CD4-positive, alpha-beta memory T cell (primary cell): Measurements from ENCODE around the gene USP31. TPM values are rescaled to one million over a fixed set of nuclear protein-coding genes. Genes with fewer than 3 reads are reported as not detected.

Experiments
- CTCF ChIA-PET: fragments of 350-600 bp; sonication (Branson Sonifier 250); formaldehyde crosslinking; loops from one replicate; lab custom pipeline; 2021; ENCODE audit warnings: inconsistent platforms; ENCODE audit not compliant: partially characterized antibody; lab: Charles Lee
- POLR2A ChIA-PET: fragments of 350-600 bp; sonication (Branson Sonifier 250); formaldehyde crosslinking; loops from one replicate; lab custom pipeline; 2021; ENCODE audit not compliant: partially characterized antibody; lab: Charles Lee
- DNase-seq, 5 donors: peaks; one replicate each; pipeline versions ENCODE4 v3.0.0 to v3.0.0-alpha.2; 2020 to 2022; ENCODE audit warnings: mixed read lengths in 1 of 5
- H3K27ac ChIP-seq: one replicate; pipeline ENCODE4 v1.7.0; 2013; ENCODE audit warnings: low read depth, low read length
- H3K27me3 ChIP-seq: 2 replicates; pipeline ENCODE4 v1.7.0; 2013; ENCODE audit warnings: mild to moderate bottlenecking, low read length, moderate library complexity; ENCODE audit not compliant: insufficient read depth
- H3K36me3 ChIP-seq: 2 replicates; pipeline ENCODE4 v1.7.0; 2013; ENCODE audit warnings: mild to moderate bottlenecking, low read length, moderate library complexity; ENCODE audit not compliant: insufficient read depth
- H3K4me1 ChIP-seq: 2 replicates; pipeline ENCODE4 v1.7.0; 2013; ENCODE audit warnings: mild to moderate bottlenecking, low read length, moderate library complexity; ENCODE audit not compliant: insufficient read depth
- H3K4me3 ChIP-seq, 2 donors: one replicate each; pipeline ENCODE4 v1.7.0; 2013; ENCODE audit warnings: low read length in 2 of 2, mild to moderate bottlenecking in 1 of 2
- H3K9me3 ChIP-seq, 2 donors: one replicate each; pipeline ENCODE4 v1.7.0; 2013; ENCODE audit warnings: low read length in 2 of 2, control low read depth in 1 of 2; ENCODE audit not compliant: control insufficient read depth in 1 of 2
- H3K27ac Mint-ChIP-seq, 7 donors: one replicate each; pipeline ENCODE4 v1.8.0; 2020 to 2021; ENCODE audit warnings: mixed read lengths in 7 of 7, mild to moderate bottlenecking in 6 of 7, inconsistent platforms in 3 of 7, moderate library complexity in 3 of 7
- H3K27me3 Mint-ChIP-seq, 2 donors: one replicate each; pipeline ENCODE4 v1.8.0; 2020 to 2021; ENCODE audit warnings: mixed read lengths in 2 of 2
- H3K36me3 Mint-ChIP-seq, 2 donors: one replicate each; pipeline ENCODE4 v1.8.0; 2020 to 2021; ENCODE audit warnings: mixed read lengths in 2 of 2, inconsistent platforms in 1 of 2, mild to moderate bottlenecking in 1 of 2
- H3K4me1 Mint-ChIP-seq, 4 donors: one replicate each; pipeline ENCODE4 v1.8.0; 2020 to 2021; ENCODE audit warnings: mixed read lengths in 4 of 4, mild to moderate bottlenecking in 1 of 4
- H3K4me3 Mint-ChIP-seq, 8 donors: one replicate each; pipeline ENCODE4 v1.8.0; 2020 to 2021; ENCODE audit warnings: mixed read lengths in 8 of 8, mild to moderate bottlenecking in 7 of 8, moderate library complexity in 6 of 8, inconsistent platforms in 3 of 8
- H3K9me3 Mint-ChIP-seq, 8 donors: one replicate each; pipeline ENCODE4 v1.8.0; 2020 to 2021; ENCODE audit warnings: mixed read lengths in 8 of 8, mild to moderate bottlenecking in 5 of 8, inconsistent platforms in 3 of 8, moderate library complexity in 1 of 8
- intact Hi-C: fragments of 100-400 bp; cut with micrococcal nuclease; formaldehyde crosslinking; loops from one replicate; pipeline ENCODE4 v1.15.1; 2023
- polyA plus RNA-seq, 2 donors: library from polyadenylated mRNA; unstranded; fragments of 300-500 nt; fragmentation: Illumina TruSeq; gene quantifications; one replicate each; pipeline ENCODE4 v1.2.3, GENCODE V29; 2021
- total RNA-seq, 2 experiments: library from RNA; stranded (reverse); gene quantifications; one replicate each; pipeline ENCODE4 v1.2.3, GENCODE V29; 2021

The USP31 gene
- total and polyA plus RNA-seq, 4 experiments from 2014 or later: 0.07 to 5.0 (median 2.9) TPM

- intact Hi-C loops: no loop called here
- POLR2A ChIA-PET: no interaction called here
- H3K27ac Mint-ChIP-seq: no peak overlapping the region
- H3K4me1 Mint-ChIP-seq: no peaks in the 10 kb centered on the region
- peaks cover under 1 to 9% (median 2%) of the 10 kb centered on the region in 8 donors for H3K9me3 Mint-ChIP-seq
- H3K4me3 ChIP-seq: no peak overlapping the region
- no peaks in the 10 kb centered on the region for H3K36me3 Mint-ChIP-seq
- H3K4me1 ChIP-seq: no peaks in the 10 kb centered on the region
- CTCF ChIA-PET: no interaction called here
- H3K9me3 ChIP-seq: no peaks in the 10 kb centered on the region
- H3K36me3 ChIP-seq: no peaks in the 10 kb centered on the region
- H3K4me3 Mint-ChIP-seq: no peak overlapping the region
- H3K27me3 ChIP-seq: no peaks in the 10 kb centered on the region
- H3K27me3 Mint-ChIP-seq: peaks cover 3 to 7% of the 10 kb centered on the region in 2 donors
- no peak overlapping the region for H3K27ac ChIP-seq
- no peak for DNase-seq
Observed at GRCh38 chr16:23039118-23039517, 110.1 kb downstream of the USP31 start.

DNA sequence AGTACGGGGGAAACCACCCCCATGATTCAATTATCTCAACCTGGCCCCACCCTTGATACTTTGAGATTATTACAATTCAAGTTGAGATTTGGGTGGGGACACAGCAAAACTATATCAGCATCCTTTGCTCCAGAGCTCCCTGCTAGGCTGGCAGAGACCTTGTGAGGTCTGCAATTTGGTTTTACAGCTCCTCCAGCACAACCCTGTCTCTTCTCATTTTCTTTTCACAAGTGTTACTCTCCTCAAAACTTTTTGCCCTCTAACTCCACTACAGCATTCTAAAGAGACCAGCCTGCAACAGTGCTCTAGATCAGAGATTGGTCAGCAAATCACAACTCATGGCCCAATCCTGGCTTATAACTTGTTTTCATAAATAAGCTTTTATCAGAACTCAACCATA, 114.0 kb downstream of the USP31 start:
- no peak overlapping the region for H3K27ac ChIP-seq
- Mint-ChIP-seq H3K27ac (no peak overlapping the region), H3K4me3 (no peak overlapping the region), H3K9me3 (peaks cover 0 to 23% (median 12%) of the 10 kb centered on the region in 8 donors), H3K4me1 (no peaks in the 10 kb centered on the region), H3K36me3 (peaks cover 0 to 4% of the 10 kb centered on the region in 2 donors), H3K27me3 (peaks cover 8 to 9% of the 10 kb centered on the region in 2 donors)
- intact Hi-C loops: no loop called here
- H3K36me3 ChIP-seq: no peaks in the 10 kb centered on the region
- no peak for DNase-seq
- ChIA-PET POLR2A (no interaction called here), CTCF (no interaction called here)
- no peak overlapping the region for H3K4me3 ChIP-seq
- no peaks in the 10 kb centered on the region for H3K9me3 ChIP-seq
- H3K27me3 ChIP-seq: no peaks in the 10 kb centered on the region
- H3K4me1 ChIP-seq: no peaks in the 10 kb centered on the region

DNA sequence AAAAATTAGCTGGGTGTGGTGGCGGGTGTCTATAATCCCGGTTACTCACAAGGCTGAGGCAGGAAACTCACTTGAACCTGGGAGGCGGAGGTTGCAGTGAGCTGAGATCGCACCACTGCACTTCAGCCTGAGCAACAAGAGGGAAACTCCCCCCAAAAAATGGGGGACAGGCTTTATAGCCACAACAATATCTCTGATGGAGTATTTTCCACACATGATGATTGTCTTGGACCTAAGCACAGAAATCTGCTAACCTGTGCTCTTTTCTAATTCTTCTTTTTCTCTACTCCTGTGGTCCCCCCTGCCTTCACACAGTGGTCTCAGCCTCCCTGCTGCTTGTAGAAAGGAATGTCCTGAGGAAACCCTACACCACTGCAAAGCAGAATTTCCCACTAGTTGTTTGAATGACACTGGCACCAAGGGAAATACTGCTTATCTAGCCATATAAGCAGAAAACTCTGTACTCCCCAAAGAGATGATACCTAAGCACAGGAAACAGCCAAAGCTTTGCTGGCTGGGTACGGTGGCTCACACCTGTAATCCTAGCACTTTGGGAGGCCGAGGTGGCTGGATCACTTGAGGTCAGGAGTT, 117.6 kb downstream of the USP31 start:
- peaks cover 0 to 4% of the 10 kb centered on the region in 2 donors for H3K36me3 Mint-ChIP-seq
- POLR2A ChIA-PET: no interaction called here
- H3K9me3 ChIP-seq: no peaks in the 10 kb centered on the region
- H3K27me3 Mint-ChIP-seq: peaks cover 14 to 20% of the 10 kb centered on the region in 2 donors
- H3K27me3 ChIP-seq: no peaks in the 10 kb centered on the region
- no peaks in the 10 kb centered on the region for H3K4me1 ChIP-seq
- H3K36me3 ChIP-seq: no peaks in the 10 kb centered on the region
- H3K4me3 ChIP-seq: no peak overlapping the region
- H3K27ac Mint-ChIP-seq: no peak overlapping the region
- peaks cover 0 to 23% (median 12%) of the 10 kb centered on the region in 8 donors for H3K9me3 Mint-ChIP-seq
- H3K4me3 Mint-ChIP-seq: no peak overlapping the region
- intact Hi-C loops: no loop called here
- DNase-seq: no peak
- H3K4me1 Mint-ChIP-seq: no peaks in the 10 kb centered on the region
- CTCF ChIA-PET: no interaction called here
- no peak overlapping the region for H3K27ac ChIP-seq

DNA sequence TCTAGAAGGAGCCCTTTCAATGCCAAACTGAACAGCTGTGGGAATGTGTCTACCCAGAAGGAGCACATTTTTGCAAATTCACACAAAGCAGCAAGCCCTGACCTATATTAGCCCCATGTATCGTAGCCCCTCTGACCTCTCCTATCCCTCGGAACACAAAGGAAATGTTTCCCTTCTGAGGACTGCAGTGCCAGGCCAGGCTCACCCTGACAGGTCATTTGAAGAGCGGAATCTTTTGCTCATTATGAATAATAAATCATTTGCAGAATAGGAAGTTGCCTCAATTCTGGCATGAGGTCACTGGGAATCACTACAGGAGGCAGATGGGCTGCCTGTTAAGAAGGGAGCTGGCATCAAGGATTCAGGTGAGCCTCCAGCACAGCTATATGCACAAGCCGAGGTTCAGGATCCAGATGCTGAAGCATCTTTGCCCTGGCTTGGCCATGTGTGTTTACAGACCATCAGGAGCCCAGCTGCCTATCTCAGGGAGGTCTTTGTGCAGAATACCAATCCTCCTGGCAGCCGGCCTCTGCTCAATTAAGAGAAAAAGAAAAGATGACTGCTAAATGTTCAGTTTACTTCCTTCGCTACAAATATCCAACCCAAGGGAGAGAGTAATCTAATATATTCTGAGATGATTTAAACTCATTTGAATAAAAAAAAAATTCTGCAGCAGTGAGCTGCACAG, 119.4 kb downstream of the USP31 start:
- H3K27me3 ChIP-seq: no peaks in the 10 kb centered on the region
- CTCF ChIA-PET: no interaction called here
- H3K27ac Mint-ChIP-seq: no peak overlapping the region
- no peaks in the 10 kb centered on the region for H3K9me3 ChIP-seq
- H3K27me3 Mint-ChIP-seq: peaks cover 14 to 22% of the 10 kb centered on the region in 2 donors
- no peak for DNase-seq
- POLR2A ChIA-PET: no interaction called here
- H3K27ac ChIP-seq: no peak overlapping the region
- peaks cover 0 to 4% of the 10 kb centered on the region in 2 donors for H3K36me3 Mint-ChIP-seq
- H3K4me1 ChIP-seq: no peaks in the 10 kb centered on the region
- H3K4me1 Mint-ChIP-seq: no peaks in the 10 kb centered on the region
- intact Hi-C loops: no loop called here
- H3K9me3 Mint-ChIP-seq: peaks cover 0 to 23% (median 12%) of the 10 kb centered on the region in 8 donors
- H3K36me3 ChIP-seq: no peaks in the 10 kb centered on the region
- H3K4me3 ChIP-seq: no peak overlapping the region
- no peak overlapping the region for H3K4me3 Mint-ChIP-seq

GRCh38 chr16:23027386-23027785, 121.9 kb downstream of the USP31 start:
- no peaks in the 10 kb centered on the region for H3K4me1 ChIP-seq
- no peaks in the 10 kb centered on the region for H3K36me3 ChIP-seq
- DNase-seq: no peak
- ChIA-PET CTCF (no interaction called here), POLR2A (no interaction called here)
- Mint-ChIP-seq H3K27me3 (peaks cover 14 to 24% of the 10 kb centered on the region in 2 donors), H3K4me1 (no peaks in the 10 kb centered on the region), H3K36me3 (no peaks in the 10 kb centered on the region), H3K27ac (no peak overlapping the region), H3K9me3 (peaks cover 0 to 3% (median 0%) of the 10 kb centered on the region in 8 donors), H3K4me3 (no peak overlapping the region)
- intact Hi-C loops: no loop called here
- H3K27me3 ChIP-seq: no peaks in the 10 kb centered on the region
- H3K27ac ChIP-seq: no peak overlapping the region
- H3K9me3 ChIP-seq: no peaks in the 10 kb centered on the region
- H3K4me3 ChIP-seq: no peak overlapping the region

DNA sequence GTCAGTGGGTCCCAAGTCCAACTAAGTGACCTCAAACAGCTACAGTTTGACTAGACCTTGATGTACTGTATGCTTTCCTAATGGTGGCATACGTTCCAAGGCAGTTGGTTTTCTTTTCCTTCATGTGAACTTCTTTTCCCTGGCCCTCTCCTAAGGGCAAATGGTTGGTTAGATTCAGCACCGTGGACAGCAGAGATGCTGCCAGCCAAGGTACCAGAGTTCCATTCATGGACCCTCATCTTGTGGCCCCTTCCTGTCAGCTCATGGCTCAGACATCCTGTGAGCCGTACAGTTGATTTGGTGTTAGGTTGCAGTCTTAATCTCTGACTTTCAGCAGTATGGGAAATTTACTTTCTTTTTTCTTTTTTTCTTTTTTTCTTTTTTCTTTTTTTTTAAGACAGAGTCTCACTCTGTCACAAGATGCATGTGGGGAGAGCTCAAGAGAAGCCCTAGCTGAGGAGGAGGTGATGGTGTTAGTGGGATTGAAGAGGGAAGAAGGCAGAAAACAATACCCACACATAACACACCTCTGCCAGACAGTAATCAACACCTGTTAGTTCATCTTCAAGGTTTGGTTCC, 122.4 kb downstream of the USP31 start:
- Histone ChIP-seq H3K27me3 (no peaks in the 10 kb centered on the region), H3K27ac (no peak overlapping the region), H3K4me1 (no peaks in the 10 kb centered on the region), H3K4me3 (no peak overlapping the region), H3K36me3 (no peaks in the 10 kb centered on the region), H3K9me3 (no peaks in the 10 kb centered on the region)
- intact Hi-C loops: no loop called here
- ChIA-PET CTCF (no interaction called here), POLR2A (no interaction called here)
- Mint-ChIP-seq H3K4me3 (no peak overlapping the region), H3K9me3 (no peaks in the 10 kb centered on the region), H3K36me3 (no peaks in the 10 kb centered on the region), H3K27ac (no peak overlapping the region), H3K27me3 (peaks cover 14 to 24% of the 10 kb centered on the region in 2 donors), H3K4me1 (no peaks in the 10 kb centered on the region)
- no peak for DNase-seq

DNA sequence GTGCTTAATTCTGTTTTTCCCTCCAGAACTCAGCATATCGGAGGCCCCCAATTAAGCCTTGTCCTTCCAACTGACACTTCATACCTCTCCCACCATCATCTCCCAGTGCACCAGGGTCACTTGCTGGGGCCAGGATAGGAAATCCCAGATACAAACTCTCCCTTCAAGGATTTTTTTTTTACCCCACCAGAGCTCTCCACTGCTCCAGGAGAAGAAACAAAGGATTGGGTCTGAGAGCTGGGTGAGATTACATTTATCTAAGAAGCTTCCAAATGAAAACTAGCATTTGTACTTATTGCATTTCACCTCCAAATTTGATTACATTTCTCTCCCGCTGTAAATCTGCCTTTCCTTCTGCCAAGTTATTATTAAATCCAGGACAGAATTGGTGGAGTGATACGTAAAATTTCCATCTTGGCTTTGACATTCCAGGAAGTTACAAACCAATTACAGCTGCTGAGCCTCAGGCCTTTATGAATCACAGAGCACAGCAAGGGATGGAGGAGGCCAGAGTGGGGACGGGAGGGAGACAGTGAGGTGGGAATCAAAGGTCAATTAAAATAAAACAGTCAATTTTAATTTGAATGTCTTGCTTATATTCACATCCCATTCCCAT, 123.5 kb downstream of the USP31 start:
- Mint-ChIP-seq H3K36me3 (no peaks in the 10 kb centered on the region), H3K4me1 (no peaks in the 10 kb centered on the region), H3K9me3 (peaks cover 0 to 2% (median 0%) of the 10 kb centered on the region in 8 donors), H3K27ac (no peak overlapping the region), H3K4me3 (no peak overlapping the region), H3K27me3 (peaks cover 8 to 28% of the 10 kb centered on the region in 2 donors)
- Histone ChIP-seq H3K27me3 (no peaks in the 10 kb centered on the region), H3K4me1 (no peaks in the 10 kb centered on the region), H3K9me3 (no peaks in the 10 kb centered on the region), H3K27ac (no peak overlapping the region), H3K4me3 (no peak overlapping the region), H3K36me3 (no peaks in the 10 kb centered on the region)
- CTCF ChIA-PET: no interaction called here
- no peak for DNase-seq
- POLR2A ChIA-PET: no interaction called here
- intact Hi-C loops: no loop called here
